ENCODE data around the gene CNFN. TPM values are rescaled to one million over a fixed set of nuclear protein-coding genes. Genes with fewer than 3 reads are reported as not detected.

CNFN gene, protein sequence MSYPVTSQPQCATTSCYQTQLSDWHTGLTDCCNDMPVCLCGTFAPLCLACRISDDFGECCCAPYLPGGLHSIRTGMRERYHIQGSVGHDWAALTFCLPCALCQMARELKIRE
- not detected for total RNA-seq

DNA sequence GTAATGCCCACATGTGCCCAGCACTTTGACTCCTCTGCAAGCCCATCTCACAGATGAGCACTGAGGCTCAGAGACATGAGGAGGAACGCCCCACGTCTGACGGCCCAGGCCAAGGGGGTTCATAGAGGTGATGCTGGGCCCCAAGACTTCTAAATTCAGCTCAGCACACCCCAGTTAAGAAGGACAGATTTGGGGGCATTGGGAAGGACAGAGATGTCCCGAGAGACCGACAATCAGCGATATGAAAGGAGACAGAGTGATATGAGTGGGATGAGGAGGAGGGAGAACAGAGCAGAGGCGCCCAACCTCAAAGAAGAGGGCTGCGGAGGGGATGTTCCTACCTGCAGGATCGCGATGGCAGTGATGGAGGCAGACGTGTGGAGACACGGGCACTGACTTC lies at the start of gene CNFN:
CNFN (minus strand) TSS at position 399 of the 400 bp plus-strand sequence. CDS start 1,260 bp downstream, outside the sequence.
- no peak for DNase-seq
- intact Hi-C loops (cut with DNase I): no loop called here
- 44 to 45% methylated on average over 12 of the region's 12 CpGs for WGBS, 2 donors
- H3K4me1 ChIP-seq: peaks cover 8% of the 10 kb centered on the region
- H3K36me3 ChIP-seq (replicated peaks in 1 of 2; ENCODE audit: insufficient read depth in 1 of 2, low read depth in 2 of 2): no peaks in the 10 kb centered on the region
- H3K27me3 ChIP-seq: no peaks in the 10 kb centered on the region
- H3K9me3 ChIP-seq: no peaks in the 10 kb centered on the region
- H3K4me3 ChIP-seq: no peak within 1 kb of the TSS
- no peak for ATAC-seq
- TF ChIP-seq POLR2A (IDR thresholded peaks at IDR 0.05): no peak
- TF ChIP-seq, protein P1, sequence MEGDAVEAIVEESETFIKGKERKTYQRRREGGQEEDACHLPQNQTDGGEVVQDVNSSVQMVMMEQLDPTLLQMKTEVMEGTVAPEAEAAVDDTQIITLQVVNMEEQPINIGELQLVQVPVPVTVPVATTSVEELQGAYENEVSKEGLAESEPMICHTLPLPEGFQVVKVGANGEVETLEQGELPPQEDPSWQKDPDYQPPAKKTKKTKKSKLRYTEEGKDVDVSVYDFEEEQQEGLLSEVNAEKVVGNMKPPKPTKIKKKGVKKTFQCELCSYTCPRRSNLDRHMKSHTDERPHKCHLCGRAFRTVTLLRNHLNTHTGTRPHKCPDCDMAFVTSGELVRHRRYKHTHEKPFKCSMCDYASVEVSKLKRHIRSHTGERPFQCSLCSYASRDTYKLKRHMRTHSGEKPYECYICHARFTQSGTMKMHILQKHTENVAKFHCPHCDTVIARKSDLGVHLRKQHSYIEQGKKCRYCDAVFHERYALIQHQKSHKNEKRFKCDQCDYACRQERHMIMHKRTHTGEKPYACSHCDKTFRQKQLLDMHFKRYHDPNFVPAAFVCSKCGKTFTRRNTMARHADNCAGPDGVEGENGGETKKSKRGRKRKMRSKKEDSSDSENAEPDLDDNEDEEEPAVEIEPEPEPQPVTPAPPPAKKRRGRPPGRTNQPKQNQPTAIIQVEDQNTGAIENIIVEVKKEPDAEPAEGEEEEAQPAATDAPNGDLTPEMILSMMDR (IDR thresholded peaks at IDR 0.05): no peak
- no peak within 1 kb of the TSS for H3K27ac ChIP-seq

DNA sequence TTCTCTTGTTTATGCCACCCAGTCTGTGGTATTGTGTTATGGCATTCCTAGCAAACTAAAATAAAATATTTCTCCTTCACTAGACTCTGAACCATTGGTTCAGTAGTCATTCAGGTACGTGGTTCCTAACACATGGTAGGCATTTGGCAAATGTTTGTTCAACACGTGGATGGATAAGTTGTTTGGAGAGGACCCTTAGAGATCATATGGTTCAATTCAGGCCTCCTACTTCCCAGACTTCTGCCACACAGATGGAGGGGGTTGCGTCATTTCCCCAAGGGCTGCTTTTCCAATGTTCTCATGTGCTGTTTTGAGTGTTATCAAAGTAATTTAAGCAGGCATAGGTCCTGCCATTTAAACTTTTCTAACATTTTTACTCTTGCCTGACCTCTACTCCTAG lies 45.9 kb upstream of the CNFN start:
- no peak for DNase-seq
- ATAC-seq: no peak
- no peaks in the 10 kb centered on the region for H3K36me3 ChIP-seq (replicated peaks in 1 of 2; ENCODE audit: insufficient read depth in 1 of 2, low read depth in 2 of 2)
- H3K4me3 ChIP-seq: no peak overlapping the region
- H3K27ac ChIP-seq: no peak overlapping the region
- H3K4me1 ChIP-seq: peaks cover 27% of the 10 kb centered on the region
- no peaks in the 10 kb centered on the region for H3K27me3 ChIP-seq
- TF ChIP-seq, protein P1 (IDR thresholded peaks at IDR 0.05): no peak
- TF ChIP-seq POLR2A (IDR thresholded peaks at IDR 0.05): no peak
- intact Hi-C loops (cut with DNase I): no loop called here
- WGBS, 2 donors: 63 to 67% methylated on average over 3 of the region's 3 CpGs
- H3K9me3 ChIP-seq: no peaks in the 10 kb centered on the region

DNA sequence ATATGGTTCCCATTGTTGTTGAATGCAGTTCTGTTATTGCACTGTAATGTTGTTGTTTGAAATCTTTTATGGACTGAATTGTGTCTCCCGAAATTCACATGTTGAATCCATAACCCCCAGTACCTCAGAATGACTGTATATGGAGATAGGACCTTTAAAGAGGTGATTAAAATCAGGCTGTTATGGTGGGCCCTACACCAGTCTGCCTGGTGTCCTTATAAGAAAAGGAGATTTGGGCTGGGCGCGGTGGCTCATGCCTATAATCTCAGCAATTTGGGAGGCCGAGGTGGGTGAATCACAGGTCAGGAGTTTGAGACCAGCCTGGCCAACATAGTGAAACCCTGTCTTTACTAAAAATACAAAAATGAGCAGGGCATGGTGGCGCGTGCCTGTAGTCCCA lies 45.2 kb upstream of the CNFN start:
- 90 to 98% methylated on average over 6 of the region's 6 CpGs for WGBS, 2 donors
- no peak for TF ChIP-seq POLR2A (IDR thresholded peaks at IDR 0.05)
- TF ChIP-seq, protein P1 (IDR thresholded peaks at IDR 0.05): no peak
- Histone ChIP-seq H3K9me3 (no peaks in the 10 kb centered on the region), H3K36me3 (replicated peaks in 1 of 2; ENCODE audit: insufficient read depth in 1 of 2, low read depth in 2 of 2) (no peaks in the 10 kb centered on the region), H3K27me3 (no peaks in the 10 kb centered on the region), H3K27ac (no peak overlapping the region), H3K4me3 (no peak overlapping the region), H3K4me1 (peaks cover 20% of the 10 kb centered on the region)
- intact Hi-C loops (cut with DNase I): no loop called here
- DNase-seq: no peak
- no peak for ATAC-seq

DNA sequence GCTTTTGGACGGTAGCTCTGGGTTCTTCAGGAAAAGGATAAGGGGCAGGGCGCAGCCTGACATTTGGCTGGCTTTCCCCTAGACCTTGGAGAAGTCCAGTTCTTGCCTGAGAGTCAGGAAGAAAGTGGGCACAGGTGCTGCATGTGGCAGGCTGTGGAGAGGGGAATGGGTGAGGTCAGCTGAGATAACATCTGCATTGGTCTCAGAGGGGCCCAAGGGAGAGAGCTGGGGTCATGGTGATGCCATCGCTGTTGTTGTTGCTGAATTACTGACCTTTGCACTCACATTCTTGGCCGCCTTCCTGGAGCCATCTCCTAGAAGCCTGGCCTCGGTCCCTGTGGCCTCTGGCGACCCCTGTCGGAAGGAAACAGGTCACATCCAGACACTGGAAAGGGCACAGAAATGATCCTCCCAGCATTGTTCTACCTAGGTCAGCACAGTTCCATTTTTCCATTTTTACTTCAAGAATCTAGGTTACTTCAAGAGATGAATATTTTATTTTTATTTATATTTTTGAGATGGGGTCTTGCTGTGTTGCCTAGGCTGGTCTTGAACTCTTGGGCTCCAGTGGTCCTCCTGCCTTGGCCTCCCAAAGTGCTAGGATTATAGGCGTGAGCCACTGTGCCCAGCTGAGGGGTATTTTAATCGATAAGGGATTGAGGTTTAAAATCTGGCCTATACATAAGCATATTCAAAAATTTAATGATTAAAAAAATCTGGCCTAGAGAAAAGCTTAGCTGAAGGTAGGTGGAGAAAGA lies 43.6 kb upstream of the CNFN start:
- Histone ChIP-seq H3K9me3 (no peaks in the 10 kb centered on the region), H3K36me3 (replicated peaks in 1 of 2; ENCODE audit: insufficient read depth in 1 of 2, low read depth in 2 of 2) (no peaks in the 10 kb centered on the region), H3K27ac (peak overlapping the region; percentile 7 to 78 (median 44)), H3K27me3 (no peaks in the 10 kb centered on the region), H3K4me1 (peaks cover 16% of the 10 kb centered on the region), H3K4me3 (no peak overlapping the region)
- 21 to 22% methylated on average over 9 of the region's 9 CpGs for WGBS, 2 donors
- TF ChIP-seq, protein P1 (IDR thresholded peaks at IDR 0.05): peak; percentile 57 to 83 (median 79)
- no peak for TF ChIP-seq POLR2A (IDR thresholded peaks at IDR 0.05)
- intact Hi-C loops (cut with DNase I): no loop called here
- DNase-seq: peak; percentile 90 to 95 (median 92)
- ATAC-seq: peak; percentile 91
